ENCODE measurements around the gene GALM. TPM values are rescaled to one million over a fixed set of nuclear protein-coding genes. Genes with fewer than 3 reads are reported as not detected.

GALM gene
- total and polyA plus RNA-seq, 2 of the 13 experiments (the other 11 are each of a cell fraction or from before 2014, with no cell fraction given): 65.5 to 90.0 TPM

GRCh38 chr2:38654528-38655381 lies 11.2 kb upstream of the GALM start (continued):
- TF ChIP-seq KIAA2018 (CRISPR knock-in tag; IDR thresholded peaks at IDR 0.05; ENCODE audit: borderline replicate concordance): no peak
- TF ChIP-seq ZNF547 (CRISPR knock-in tag; IDR thresholded peaks at IDR 0.05): no peak
- TF ChIP-seq FOXP1 (IDR thresholded peaks at IDR 0.05): no peak
- no peak for TF ChIP-seq FOXP1 (CRISPR knock-in tag; IDR thresholded peaks at IDR 0.05)
- TF ChIP-seq HNF4G (IDR thresholded peaks at IDR 0.05; ENCODE audit: borderline replicate concordance, low read depth, low read length): no peak
- TF ChIP-seq HNF4G (CRISPR knock-in tag; IDR thresholded peaks at IDR 0.05; ENCODE audit: borderline replicate concordance, low read depth): peak; percentile 27; the same call in 1 of the 2 replicates
- TF ChIP-seq ATF2 (CRISPR knock-in tag; IDR thresholded peaks at IDR 0.05): no peak
- no peak for TF ChIP-seq ZNF441 (CRISPR knock-in tag; IDR thresholded peaks at IDR 0.05; ENCODE audit: borderline replicate concordance)
- no peak for TF ChIP-seq RBAK (CRISPR knock-in tag; IDR thresholded peaks at IDR 0.05)
- TF ChIP-seq ATF4 (CRISPR knock-in tag; IDR thresholded peaks at IDR 0.05): no peak
- no peak for TF ChIP-seq ZNF382 (CRISPR knock-in tag; IDR thresholded peaks at IDR 0.05; ENCODE audit: borderline replicate concordance)
- TF ChIP-seq RFX1 (IDR thresholded peaks at IDR 0.05): no peak
- 0 out of 2 replicates have a peak, but pooled peaks have one; percentile 30 for TF ChIP-seq FOXC1 (CRISPR knock-in tag; IDR thresholded peaks at IDR 0.05; ENCODE audit: borderline replicate concordance)
- TF ChIP-seq ZBTB44 (CRISPR knock-in tag; IDR thresholded peaks at IDR 0.05): no peak
- TF ChIP-seq TFDP2 (CRISPR knock-in tag; IDR thresholded peaks at IDR 0.05): no peak
- 0 out of 2 replicates have a peak, but pooled peaks have one; percentile 35 for TF ChIP-seq BRD4 (CRISPR knock-in tag; IDR thresholded peaks at IDR 0.05)

Measured in HepG2 (cell line).